ENCODE data around the gene NFKBIB. TPM values are rescaled to one million over a fixed set of nuclear protein-coding genes. Genes with fewer than 3 reads are reported as not detected.

Gene NFKBIB
- total RNA-seq, 4 donors from 2014 or later: 6.2 to 53.9 (median 29.4) TPM

GRCh38 chr19:38889803-38890202 lies 10.0 kb upstream of the NFKBIB start:
- intact Hi-C loops (cut with DNase I; ENCODE audit: low total_unique reads) (no loop called here), in situ Hi-C loops (cut with MboI; ENCODE audit: low pct_ligation_motif_present in 1 of 4, low pct_unique_long_range_greater_than_20kb in 1 of 4, low sequenced_read_pairs in 3 of 4) (loop anchor here in 1 of 4 donors (10.0 kb wide), 1 partner anchor 145 kb away; the partner anchor contains the start of gene CAPN12)
- Histone ChIP-seq H3K36me3 (peaks cover 0 to 20% (median 8%) of the 10 kb centered on the region in 4 donors), H3K27me3 (no peaks in the 10 kb centered on the region), H3K27ac (no peak overlapping the region), H3K4me1 (no peaks in the 10 kb centered on the region), H3K4me3 (no peak overlapping the region), H3K9me3 (no peaks in the 10 kb centered on the region)
- TF ChIP-seq POLR2AphosphoS5 (IDR thresholded peaks at IDR 0.05) (no peak), EP300 (IDR thresholded peaks at IDR 0.05; ENCODE audit: low read depth) (no peak), CTCF (IDR thresholded peaks at IDR 0.05) (no peak), POLR2A (IDR thresholded peaks at IDR 0.05) (no peak)
- 94% methylated on average over 8 of the region's 8 CpGs; no CpG with 5 or more reads in 1 of the 2 donors for WGBS, 2 donors (ENCODE audit: low coverage in 1 of 2)
- DNase-seq: no peak

GRCh38 chr19:38890686-38891085 lies 9.1 kb upstream of the NFKBIB start:
- Histone ChIP-seq H3K27ac (no peak overlapping the region), H3K36me3 (peaks cover 0 to 20% (median 8%) of the 10 kb centered on the region in 4 donors), H3K4me1 (no peaks in the 10 kb centered on the region), H3K4me3 (no peak overlapping the region), H3K9me3 (no peaks in the 10 kb centered on the region), H3K27me3 (no peaks in the 10 kb centered on the region)
- in situ Hi-C loops (cut with MboI; ENCODE audit: low pct_ligation_motif_present in 1 of 4, low pct_unique_long_range_greater_than_20kb in 1 of 4, low sequenced_read_pairs in 3 of 4): loop anchor here in 1 of 4 donors (10.0 kb wide), 1 partner anchor 146 kb away; the partner anchor contains the start of gene CAPN12
- intact Hi-C loops (cut with DNase I; ENCODE audit: low total_unique reads): no loop called here
- TF ChIP-seq CTCF (IDR thresholded peaks at IDR 0.05): no peak
- TF ChIP-seq EP300 (IDR thresholded peaks at IDR 0.05; ENCODE audit: low read depth): no peak
- no peak for TF ChIP-seq POLR2A (IDR thresholded peaks at IDR 0.05)
- TF ChIP-seq POLR2AphosphoS5 (IDR thresholded peaks at IDR 0.05): no peak
- no peak for DNase-seq

GRCh38 chr19:38891771-38892170 lies 8.0 kb upstream of the NFKBIB start:
- in situ Hi-C loops (cut with MboI; ENCODE audit: low pct_ligation_motif_present in 1 of 4, low pct_unique_long_range_greater_than_20kb in 1 of 4, low sequenced_read_pairs in 3 of 4): loop anchor here in 1 of 4 donors (10.0 kb wide), 1 partner anchor 147 kb away; the partner anchor contains the start of gene CAPN12
- H3K4me1 ChIP-seq: no peaks in the 10 kb centered on the region
- TF ChIP-seq POLR2A (IDR thresholded peaks at IDR 0.05): no peak
- TF ChIP-seq CTCF (IDR thresholded peaks at IDR 0.05): no peak
- TF ChIP-seq POLR2AphosphoS5 (IDR thresholded peaks at IDR 0.05): no peak
- TF ChIP-seq EP300 (IDR thresholded peaks at IDR 0.05; ENCODE audit: low read depth): no peak
- no peaks in the 10 kb centered on the region for H3K9me3 ChIP-seq
- 91% methylated on average over 6 of the region's 6 CpGs; no CpG with 5 or more reads in 1 of the 2 donors for WGBS, 2 donors (ENCODE audit: low coverage in 1 of 2)
- intact Hi-C loops (cut with DNase I; ENCODE audit: low total_unique reads): no loop called here
- no peak for DNase-seq
- H3K27me3 ChIP-seq: no peaks in the 10 kb centered on the region
- no peak overlapping the region for H3K27ac ChIP-seq
- peaks cover 0 to 20% (median 8%) of the 10 kb centered on the region in 4 donors for H3K36me3 ChIP-seq
- no peak overlapping the region for H3K4me3 ChIP-seq

- H3K36me3 ChIP-seq: peaks cover 0 to 20% (median 8%) of the 10 kb centered on the region in 4 donors
Observed at GRCh38 chr19:38892841-38893240, 6.9 kb upstream of the NFKBIB start.

More at GRCh38 chr19:38892841-38893240, 6.9 kb upstream of the NFKBIB start:
- H3K27ac ChIP-seq: no peak overlapping the region
- no peaks in the 10 kb centered on the region for H3K9me3 ChIP-seq
- no peak for TF ChIP-seq EP300 (IDR thresholded peaks at IDR 0.05; ENCODE audit: low read depth)
- no peak for TF ChIP-seq POLR2AphosphoS5 (IDR thresholded peaks at IDR 0.05)
- TF ChIP-seq CTCF (IDR thresholded peaks at IDR 0.05): no peak
- TF ChIP-seq POLR2A (IDR thresholded peaks at IDR 0.05): no peak
- intact Hi-C loops (cut with DNase I; ENCODE audit: low total_unique reads): no loop called here
- peaks cover 0 to 1% (median under 1%) of the 10 kb centered on the region in 4 donors for H3K4me1 ChIP-seq
- WGBS, 2 donors (ENCODE audit: low coverage in 1 of 2): 60 to 86% methylated on average over 1 to 5 of the region's 5 CpGs
- in situ Hi-C loops (cut with MboI; ENCODE audit: low pct_ligation_motif_present in 1 of 4, low pct_unique_long_range_greater_than_20kb in 1 of 4, low sequenced_read_pairs in 3 of 4): loop anchor here in 1 of 4 donors (10.0 kb wide), 1 partner anchor 148 kb away; the partner anchor contains the start of gene CAPN12
- no peaks in the 10 kb centered on the region for H3K27me3 ChIP-seq
- no peak overlapping the region for H3K4me3 ChIP-seq
- no peak for DNase-seq
